Ovary (tissue), 3 donors: ENCODE measurements around the gene SIPA1L3.

Experiments
- CTCF ChIP-seq, 3 donors: fragments of 450-650 bp in 2 of 3; fragments of 200-600 bp in 1 of 3; IDR thresholded peaks; one replicate each; pipeline versions ENCODE4 v1.5.1 to v1.8.0; 2016 to 2022; ENCODE audit warnings: antibody characterized with exemption in 3 of 3, mild to moderate bottlenecking in 1 of 3
- EP300 ChIP-seq: sonication (generic); formaldehyde crosslinking; IDR thresholded peaks from one replicate; pipeline ENCODE4 v1.6.1; 2017; ENCODE audit warnings: antibody characterized with exemption
- donor health status: DM: no; HTN: no; CAD: no.

- no peak for TF ChIP-seq CTCF (IDR thresholded peaks at IDR 0.05)
- no peak for TF ChIP-seq EP300
Observed at GRCh38 chr19:37931881-37932655, 25.1 kb downstream of the SIPA1L3 start.
